GM18858 (cell line): ENCODE data around the gene ADAM22.
"Not testable (repeated sequence)": the region's sequence is repeated elsewhere in the genome, so short reads cannot be mapped to it uniquely, and the experiment has no call there.

Source experiments
- ATAC-seq: cut with Tn5 transposase; IDR thresholded peaks from one replicate; pipeline ENCODE4 v1.9.1; 2021; ENCODE audit not compliant: unreplicated experiment

The ADAM22 gene

GRCh38 chr7:88153378-88153777 is 219.3 kb downstream of the ADAM22 start:
- ATAC-seq = no peak

GRCh38 chr7:88155756-88156155 is 221.7 kb downstream of the ADAM22 start:
- no peak for ATAC-seq

- ATAC-seq = no peak
Measured at GRCh38 chr7:88156356-88156755, 222.3 kb downstream of the ADAM22 start.

- ATAC-seq = not testable (repeated sequence)
Measured at GRCh38 chr7:88159741-88160140, 225.7 kb downstream of the ADAM22 start.

- ATAC-seq = no peak
Measured at GRCh38 chr7:88165697-88166096, 231.6 kb downstream of the ADAM22 start.

- ATAC-seq = no peak
Measured at GRCh38 chr7:88167223-88167622, 233.2 kb downstream of the ADAM22 start.

GRCh38 chr7:88167721-88168120 is 233.7 kb downstream of the ADAM22 start:
- ATAC-seq = no peak

GRCh38 chr7:88169717-88170320 is 235.8 kb downstream of the ADAM22 start:
- no peak for ATAC-seq

GRCh38 chr7:88172842-88173241 is 238.8 kb downstream of the ADAM22 start:
- no peak for ATAC-seq

GRCh38 chr7:88176190-88176589 is 242.1 kb downstream of the ADAM22 start:
- no peak for ATAC-seq

GRCh38 chr7:88183051-88183450 is 249.0 kb downstream of the ADAM22 start:
- ATAC-seq = no peak

- no peak for ATAC-seq
Measured at GRCh38 chr7:88184848-88185304, 250.8 kb downstream of the ADAM22 start.

GRCh38 chr7:88185650-88186049 is 251.6 kb downstream of the ADAM22 start:
- no peak for ATAC-seq

- no peak for ATAC-seq
Measured at GRCh38 chr7:88191911-88192310, 257.9 kb downstream of the ADAM22 start.

GRCh38 chr7:88200261-88200660 is 266.2 kb downstream of the ADAM22 start:
- ATAC-seq = no peak

- ATAC-seq = no peak
Measured at GRCh38 chr7:88200789-88201188, 266.7 kb downstream of the ADAM22 start.

GRCh38 chr7:88201305-88201704 is 267.3 kb downstream of the ADAM22 start:
- no peak for ATAC-seq

- ATAC-seq = peak; percentile 39
Measured at GRCh38 chr7:88202278-88202677, 268.2 kb downstream of the ADAM22 start.

GRCh38 chr7:88202799-88203198 is 268.7 kb downstream of the ADAM22 start:
- no peak for ATAC-seq

- ATAC-seq = no peak
Measured at GRCh38 chr7:88203401-88203800, 269.4 kb downstream of the ADAM22 start.

GRCh38 chr7:88204525-88205110 is 270.6 kb downstream of the ADAM22 start:
- no peak for ATAC-seq

- no peak for ATAC-seq
Measured at GRCh38 chr7:88205179-88205578, 271.1 kb downstream of the ADAM22 start.

GRCh38 chr7:88206254-88206653 is 272.2 kb downstream of the ADAM22 start:
- no peak for ATAC-seq
